Prostate gland (tissue), 2 donors: ENCODE data around the gene FKBP10. TPM values are rescaled to one million over a fixed set of nuclear protein-coding genes. Genes with fewer than 3 reads are reported as not detected.

Source experiments
- DNase-seq: peaks from one replicate; pipeline ENCODE4 v3.0.0-alpha.2; 2019; ENCODE audit warnings: low spot score
- H3K27ac ChIP-seq, 2 donors: fragments of 200-600 bp; sonication (generic); 2 replicates each; pipeline ENCODE4 v1.5.1; 2017 to 2019
- H3K27me3 ChIP-seq: fragments of 200-600 bp; sonication (generic); replicated peaks from 2 replicates; pipeline ENCODE4 v1.5.1; 2019; ENCODE audit not compliant: insufficient read depth
- H3K36me3 ChIP-seq, 2 donors: fragments of 200-600 bp; sonication (generic); 1 replicate in 1 of 2; 2 replicates in 1 of 2; pipeline versions ENCODE4 v1.5.1 to v1.8.1; 2017 to 2019
- H3K4me1 ChIP-seq: fragments of 200-600 bp; sonication (generic); replicated peaks from 2 replicates; pipeline ENCODE4 v1.5.1; 2019
- H3K4me3 ChIP-seq, 2 donors: fragments of 200-600 bp; sonication (generic); 2 replicates each; pipeline ENCODE4 v1.5.1; 2017 to 2019
- H3K9me3 ChIP-seq: fragments of 200-600 bp; sonication (generic); 2 replicates; pipeline ENCODE4 v1.5.1; 2017
- POLR2A ChIP-seq: fragments of 450-650 bp; IDR thresholded peaks from one replicate; pipeline ENCODE4 v1.6.1; 2016; ENCODE audit warnings: antibody characterized with exemption, mild to moderate bottlenecking
- POLR2AphosphoS5 ChIP-seq: sonication (generic); formaldehyde crosslinking; IDR thresholded peaks from one replicate; pipeline ENCODE4 v1.6.1; 2017; ENCODE audit warnings: antibody characterized with exemption
- WGBS: methylation state at CpG from one replicate; pipeline ENCODE4 v1.1.5; 2018; 5-methylcytosine and 5-hydroxymethylcytosine counted together
- intact Hi-C: fragments of 100-400 bp; cut with DNase I; formaldehyde crosslinking; loops from one replicate; pipeline ENCODE4 v1.14.2; 2022
- small RNA-seq, 2 donors: library from RNA; depleted of rRNA; stranded (forward); fragments of <200 nt; gene quantifications; one replicate each; pipeline ENCODE3, GENCODE V24; 2016
- total RNA-seq, 2 donors: library from RNA; depleted of rRNA; stranded (reverse); fragments of >200 nt; gene quantifications; one replicate each; pipeline ENCODE4 v1.1.0, GENCODE V29; 2016
- TF ChIP-seq, protein P1 (sequence below), 4 experiments: fragments of 200-600 bp in 2 of 4; fragments of 450-650 bp in 2 of 4; sonication (generic) in 2 of 4; IDR thresholded peaks; 1 replicate in 3 of 4; 2 replicates in 1 of 4; pipeline ENCODE4 v1.5.1; 2016 to 2019; ENCODE audit warnings: antibody characterized with exemption in 4 of 4, mild to moderate bottlenecking in 2 of 4, moderate library complexity in 2 of 4

FKBP10 gene
- total RNA-seq, 2 donors from 2014 or later, result 24.5 to 50.2 TPM

DNA sequence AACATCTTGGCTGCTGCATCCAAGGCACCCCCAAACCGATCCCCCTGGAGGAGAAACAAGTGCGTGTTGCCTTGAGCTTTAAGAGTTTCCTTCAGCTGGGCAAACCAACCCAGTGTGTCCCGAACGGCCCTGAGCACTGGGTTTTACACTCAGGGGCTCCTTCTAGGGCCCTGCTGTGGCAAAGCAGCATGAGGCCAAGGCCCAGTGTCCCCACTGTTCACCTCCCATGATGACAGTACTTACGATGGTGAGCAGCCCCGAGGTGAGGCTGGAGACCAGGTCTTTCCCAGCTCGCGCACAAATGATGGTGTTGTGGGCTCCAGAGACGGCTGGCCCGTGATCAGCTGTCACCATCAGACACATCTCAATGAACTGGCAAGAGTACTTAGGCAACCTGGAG lies 59.0 kb downstream of the FKBP10 start:
- no peak overlapping the region for H3K27ac ChIP-seq
- intact Hi-C loops, result no loop called here
- no peak for DNase-seq
- no peak for TF ChIP-seq POLR2AphosphoS5
- TF ChIP-seq, protein P1, sequence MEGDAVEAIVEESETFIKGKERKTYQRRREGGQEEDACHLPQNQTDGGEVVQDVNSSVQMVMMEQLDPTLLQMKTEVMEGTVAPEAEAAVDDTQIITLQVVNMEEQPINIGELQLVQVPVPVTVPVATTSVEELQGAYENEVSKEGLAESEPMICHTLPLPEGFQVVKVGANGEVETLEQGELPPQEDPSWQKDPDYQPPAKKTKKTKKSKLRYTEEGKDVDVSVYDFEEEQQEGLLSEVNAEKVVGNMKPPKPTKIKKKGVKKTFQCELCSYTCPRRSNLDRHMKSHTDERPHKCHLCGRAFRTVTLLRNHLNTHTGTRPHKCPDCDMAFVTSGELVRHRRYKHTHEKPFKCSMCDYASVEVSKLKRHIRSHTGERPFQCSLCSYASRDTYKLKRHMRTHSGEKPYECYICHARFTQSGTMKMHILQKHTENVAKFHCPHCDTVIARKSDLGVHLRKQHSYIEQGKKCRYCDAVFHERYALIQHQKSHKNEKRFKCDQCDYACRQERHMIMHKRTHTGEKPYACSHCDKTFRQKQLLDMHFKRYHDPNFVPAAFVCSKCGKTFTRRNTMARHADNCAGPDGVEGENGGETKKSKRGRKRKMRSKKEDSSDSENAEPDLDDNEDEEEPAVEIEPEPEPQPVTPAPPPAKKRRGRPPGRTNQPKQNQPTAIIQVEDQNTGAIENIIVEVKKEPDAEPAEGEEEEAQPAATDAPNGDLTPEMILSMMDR (IDR thresholded peaks at IDR 0.05), result no peak
- TF ChIP-seq POLR2A, result no peak
- WGBS, result 90% methylated on average over 10 of the region's 10 CpGs
- H3K36me3 ChIP-seq, result peaks cover 4 to 6% of the 10 kb centered on the region in 2 donors
- H3K27me3 ChIP-seq, result no peaks in the 10 kb centered on the region
- H3K9me3 ChIP-seq, result no peaks in the 10 kb centered on the region
- H3K4me3 ChIP-seq, result no peak overlapping the region
- H3K4me1 ChIP-seq, result peaks cover 9% of the 10 kb centered on the region

Small RNA genes lying within 50 kb of the gene (small RNA-seq; reads per million reads assigned to genes)
- gene AC125257.2, result 0 reads per million in 2 donors

Other genes with a start within 250 kb of the FKBP10 start
- not detected for gene KRT9, start 240.9 kb upstream of the FKBP10 start, total RNA-seq
- 100 to 1,000 TPM in 1 of 2 donors, 10 to 100 TPM in 1; 28.1 to 298 TPM for gene KRT14, start 226.1 kb upstream of the FKBP10 start, total RNA-seq
- 1 to 10 TPM; 4.0 to 6.7 TPM for gene KRT16, start 200.2 kb upstream of the FKBP10 start, total RNA-seq
- gene KRT17, start 188.4 kb upstream of the FKBP10 start, total RNA-seq, result 100 to 1,000 TPM; 201 to 360 TPM
- gene EIF1, start 124.1 kb upstream of the FKBP10 start, total RNA-seq, result 100 to 1,000 TPM; 136 to 320 TPM
- not detected for gene GAST, start 100.7 kb upstream of the FKBP10 start, total RNA-seq
- gene HAP1, start 78.4 kb upstream of the FKBP10 start, total RNA-seq, result 1 to 10 TPM in 1 of 2 donors, under 1 TPM in 1; 0.55 to 3.6 TPM
- gene JUP, start 26.3 kb upstream of the FKBP10 start, total RNA-seq, result 100 to 1,000 TPM; 146 to 266 TPM
- 10 to 100 TPM; 15.8 to 19.6 TPM for gene P3H4, start 1.1 kb upstream of the FKBP10 start, total RNA-seq
- gene NT5C3B, start 23.2 kb downstream of the FKBP10 start, total RNA-seq, result 10 to 100 TPM; 53.9 to 67.2 TPM
- 1 to 10 TPM in 1 of 2 donors, under 1 TPM in 1; 0.14 to 6.5 TPM for gene KLHL10, start 24.8 kb downstream of the FKBP10 start, total RNA-seq
- 10 to 100 TPM; 24.2 to 45.0 TPM for gene KLHL11, start 52.4 kb downstream of the FKBP10 start, total RNA-seq
- 100 to 1,000 TPM; 114 to 203 TPM for gene ACLY, start 105.9 kb downstream of the FKBP10 start, total RNA-seq
- gene ODAD4, start 117.6 kb downstream of the FKBP10 start, total RNA-seq, result 1 to 10 TPM in 1 of 2 donors, under 1 TPM in 1; 0.55 to 4.3 TPM
- gene CNP, start 153.8 kb downstream of the FKBP10 start, total RNA-seq, result 100 to 1,000 TPM in 1 of 2 donors, 10 to 100 TPM in 1; 85.8 to 117 TPM
- gene DNAJC7, start 204.4 kb downstream of the FKBP10 start, total RNA-seq, result 10 to 100 TPM; 57.8 to 60.4 TPM
- gene NKIRAS2, start 207.1 kb downstream of the FKBP10 start, total RNA-seq, result 10 to 100 TPM; 38.8 to 98.8 TPM
- gene C17orf113, start 237.6 kb downstream of the FKBP10 start, total RNA-seq, result 1 to 10 TPM; 4.2 to 4.8 TPM